CD14-positive monocyte (primary cell): ENCODE data around the gene DGAT2. TPM values are rescaled to one million over a fixed set of nuclear protein-coding genes. Genes with fewer than 3 reads are reported as not detected.

Experiments
- DNase-seq, 3 donors: peaks; one replicate each; pipeline ENCODE4 v3.0.0-alpha.2; 2011 to 2022
- H2AFZ ChIP-seq: 2 replicates; pipeline ENCODE4 v1.6.0; 2012; ENCODE audit warnings: mild to moderate bottlenecking, low read depth, low read length, inconsistent platforms; ENCODE audit not compliant: insufficient read depth, poor library complexity, severe bottlenecking
- H3K27ac ChIP-seq, 2 donors: 1 replicate in 1 of 2; 2 replicates in 1 of 2; pipeline ENCODE4 v1.5.1; 2012 to 2013; ENCODE audit warnings: low read length in 2 of 2, control low read depth in 1 of 2, inconsistent platforms in 1 of 2, low read depth in 1 of 2, mild to moderate bottlenecking in 1 of 2
- H3K27me3 ChIP-seq, 2 donors: one replicate each; pipeline versions ENCODE4 v1.6.0 to v1.6.1; 2011 to 2013; ENCODE audit warnings: low read length in 2 of 2; ENCODE audit not compliant: control insufficient read depth in 2 of 2, insufficient read depth in 2 of 2
- H3K36me3 ChIP-seq, 2 donors: replicated peaks in 1 of 2; 1 replicate in 1 of 2; 2 replicates in 1 of 2; pipeline versions ENCODE4 v1.5.1 to v1.6.1; 2012 to 2013; ENCODE audit warnings: low read length in 2 of 2, control low read depth in 1 of 2, inconsistent platforms in 1 of 2, mild to moderate bottlenecking in 1 of 2; ENCODE audit not compliant: insufficient read depth in 2 of 2, control insufficient read depth in 1 of 2
- H3K4me1 ChIP-seq, 2 donors: 1 replicate in 1 of 2; 2 replicates in 1 of 2; pipeline versions ENCODE4 v1.5.1 to v1.6.1; 2012 to 2013; ENCODE audit warnings: low read length in 2 of 2, control low read depth in 1 of 2, inconsistent platforms in 1 of 2, mild to moderate bottlenecking in 1 of 2, moderate library complexity in 1 of 2; ENCODE audit not compliant: insufficient read depth in 2 of 2, control insufficient read depth in 1 of 2
- H3K4me2 ChIP-seq: replicated peaks from 2 replicates; pipeline ENCODE3; 2012; ENCODE audit warnings: low read length, moderate library complexity, mild to moderate bottlenecking; ENCODE audit not compliant: poor library complexity, severe bottlenecking; ENCODE audit errors: extremely low read depth
- H3K4me3 ChIP-seq, 3 experiments: fragments of 200-600 bp in 1 of 3; sonication (generic) in 1 of 3; replicated peaks in 1 of 3; 1 replicate in 2 of 3; 2 replicates in 1 of 3; pipeline ENCODE4 v1.5.1; 2011 to 2013; ENCODE audit warnings: low read length in 3 of 3, mild to moderate bottlenecking in 3 of 3, control low read depth in 2 of 3, low read depth in 2 of 3, inconsistent platforms in 1 of 3, moderate library complexity in 1 of 3
- H3K79me2 ChIP-seq: 2 replicates; pipeline ENCODE4 v1.6.0; 2012; ENCODE audit warnings: mild to moderate bottlenecking, control low read depth, inconsistent platforms, low read length, moderate library complexity; ENCODE audit not compliant: insufficient read depth
- H3K9ac ChIP-seq: 2 replicates; pipeline ENCODE4 v1.6.0; 2017; ENCODE audit warnings: low read length, mild to moderate bottlenecking; ENCODE audit not compliant: insufficient read depth, poor library complexity, severe bottlenecking
- H3K9me3 ChIP-seq, 2 donors: replicated peaks in 1 of 2; 1 replicate in 1 of 2; 2 replicates in 1 of 2; pipeline versions ENCODE4 v1.5.1 to v1.6.1; 2012 to 2013; ENCODE audit warnings: low read length in 2 of 2, control low read depth in 1 of 2; ENCODE audit not compliant: control insufficient read depth in 1 of 2, insufficient read depth in 1 of 2
- H4K20me1 ChIP-seq: 2 replicates; pipeline ENCODE4 v1.6.0; 2012; ENCODE audit warnings: mild to moderate bottlenecking, low read length, control low read depth, moderate library complexity; ENCODE audit not compliant: insufficient read depth
- H3K27ac Mint-ChIP-seq, 7 donors: one replicate each; pipeline ENCODE4 v1.8.0; 2020; ENCODE audit warnings: mild to moderate bottlenecking in 7 of 7, mixed read lengths in 7 of 7, moderate library complexity in 6 of 7, inconsistent platforms in 2 of 7
- H3K27me3 Mint-ChIP-seq, 3 donors: one replicate each; pipeline ENCODE4 v1.8.0; 2021 to 2022; ENCODE audit warnings: low read depth in 3 of 3, mild to moderate bottlenecking in 3 of 3, mixed read lengths in 3 of 3, moderate library complexity in 3 of 3, inconsistent platforms in 1 of 3
- H3K36me3 Mint-ChIP-seq, 2 donors: one replicate each; pipeline ENCODE4 v1.8.0; 2020; ENCODE audit warnings: mixed read lengths in 2 of 2, inconsistent platforms in 1 of 2, mild to moderate bottlenecking in 1 of 2
- H3K4me1 Mint-ChIP-seq: one replicate; pipeline ENCODE4 v1.8.0; 2020; ENCODE audit warnings: mild to moderate bottlenecking, mixed read lengths
- H3K4me3 Mint-ChIP-seq, 2 donors: one replicate each; pipeline ENCODE4 v1.8.0; 2020; ENCODE audit warnings: mild to moderate bottlenecking in 2 of 2, mixed read lengths in 2 of 2, moderate library complexity in 1 of 2
- H3K9me3 Mint-ChIP-seq, 7 donors: one replicate each; pipeline ENCODE4 v1.8.0; 2020 to 2022; ENCODE audit warnings: mixed read lengths in 7 of 7, mild to moderate bottlenecking in 6 of 7, moderate library complexity in 6 of 7, inconsistent platforms in 2 of 7
- CTCF ChIP-seq: fragments of 200-600 bp; IDR thresholded peaks from one replicate; pipeline ENCODE4 v1.8.0; 2022; ENCODE audit warnings: antibody characterized with exemption, mild to moderate bottlenecking
- WGBS: methylation state at CpG from one replicate; pipeline ENCODE4 v1.1.5; 2013; ENCODE audit warnings: missing lambda C conversion rate; ENCODE audit not compliant: insufficient coverage; 5-methylcytosine and 5-hydroxymethylcytosine counted together
- intact Hi-C, 2 donors: fragments of 100-400 bp; cut with micrococcal nuclease; formaldehyde crosslinking; loops; one replicate each; pipeline versions ENCODE4 v1.15.0 to v1.15.1; 2023
- polyA plus RNA-seq, 3 donors: library from polyadenylated mRNA; depleted of rRNA in 1 of 3; unstranded in 2 of 3; stranded (reverse) in 1 of 3; fragments of 300-500 nt in 2 of 3; fragments of >200 nt in 1 of 3; fragmentation: Illumina TruSeq in 2 of 3; gene quantifications; 1 replicate in 2 of 3; 2 replicates in 1 of 3; pipeline ENCODE4 v1.2.3, GENCODE V29; 2012 to 2021

Gene DGAT2
- polyA plus RNA-seq, 3 donors = 7.0 to 18.4 (median 14.8) TPM

GRCh38 chr11:75759832-75760231, 8.7 kb upstream of the DGAT2 start:
- H4K20me1 ChIP-seq = no peaks in the 10 kb centered on the region
- Mint-ChIP-seq H3K27ac (no peak overlapping the region), H3K27me3 (no peaks in the 10 kb centered on the region), H3K4me3 (no peak overlapping the region), H3K4me1 (peaks cover 50% of the 10 kb centered on the region), H3K36me3 (peaks cover 0 to 2% of the 10 kb centered on the region in 2 donors), H3K9me3 (peaks cover 0 to 2% (median 0%) of the 10 kb centered on the region in 7 donors)
- H3K36me3 ChIP-seq = no peaks in the 10 kb centered on the region
- no peak overlapping the region for H3K4me2 ChIP-seq
- H3K9me3 ChIP-seq = no peaks in the 10 kb centered on the region
- H3K79me2 ChIP-seq = no peaks in the 10 kb centered on the region
- no peak for DNase-seq
- intact Hi-C loops = loop anchor here in 1 of 2 donors (5.0 kb wide), 2 partner anchors 38 to 47 kb away; no protein-coding TSS in a partner anchor
- no peak overlapping the region for H3K27ac ChIP-seq
- H3K9ac ChIP-seq = no peak overlapping the region
- no peak overlapping the region for H2AFZ ChIP-seq
- no peak overlapping the region for H3K4me3 ChIP-seq
- no CpG with 5 or more reads among the region's 4 CpGs for WGBS
- TF ChIP-seq CTCF = no peak
- H3K4me1 ChIP-seq = peaks cover 37 to 45% of the 10 kb centered on the region in 2 donors
- no peaks in the 10 kb centered on the region for H3K27me3 ChIP-seq

GRCh38 chr11:75760243-75760642, 8.3 kb upstream of the DGAT2 start:
- H3K27ac ChIP-seq = no peak overlapping the region
- no peaks in the 10 kb centered on the region for H4K20me1 ChIP-seq
- TF ChIP-seq CTCF = no peak
- no peaks in the 10 kb centered on the region for H3K36me3 ChIP-seq
- Mint-ChIP-seq H3K9me3 (peaks cover 0 to 2% (median 0%) of the 10 kb centered on the region in 7 donors), H3K27ac (no peak overlapping the region), H3K27me3 (no peaks in the 10 kb centered on the region), H3K36me3 (peaks cover 0 to 2% of the 10 kb centered on the region in 2 donors), H3K4me3 (no peak overlapping the region), H3K4me1 (peaks cover 48% of the 10 kb centered on the region)
- peaks cover 36 to 45% of the 10 kb centered on the region in 2 donors for H3K4me1 ChIP-seq
- no peak overlapping the region for H3K9ac ChIP-seq
- no peaks in the 10 kb centered on the region for H3K9me3 ChIP-seq
- H3K27me3 ChIP-seq = no peaks in the 10 kb centered on the region
- H3K79me2 ChIP-seq = no peaks in the 10 kb centered on the region
- H2AFZ ChIP-seq = no peak overlapping the region
- no peak overlapping the region for H3K4me3 ChIP-seq
- DNase-seq = no peak
- H3K4me2 ChIP-seq = no peak overlapping the region
- intact Hi-C loops = loop anchor here in 1 of 2 donors (5.0 kb wide), 2 partner anchors 38 to 47 kb away; no protein-coding TSS in a partner anchor
